HUDEP-2 (cell line): ENCODE data around the gene ZNF236.

Experiments used
- DNase-seq, 76 experiments: peaks; one replicate each; lab custom pipeline; 2025; ENCODE audit not compliant: unreplicated experiment in 76 of 76; lab: John Stamatoyannopoulos, UW

ZNF236 gene

GRCh38 chr18:76897257-76897656 lies 74.9 kb downstream of the ZNF236 start:
- DNase-seq, result no peak

- no peak for DNase-seq
Observed at GRCh38 chr18:76903386-76903785, 81.0 kb downstream of the ZNF236 start.

GRCh38 chr18:76905821-76906220 lies 83.5 kb downstream of the ZNF236 start:
- DNase-seq, result no peak

GRCh38 chr18:76908277-76908676 lies 85.9 kb downstream of the ZNF236 start:
- no peak for DNase-seq

GRCh38 chr18:76909439-76909838 lies 87.1 kb downstream of the ZNF236 start:
- no peak for DNase-seq

GRCh38 chr18:76911440-76911839 lies 89.1 kb downstream of the ZNF236 start:
- no peak for DNase-seq

GRCh38 chr18:76913583-76913982 lies 91.2 kb downstream of the ZNF236 start:
- DNase-seq, result no peak

- no peak for DNase-seq
Observed at GRCh38 chr18:76914314-76914713, 92.0 kb downstream of the ZNF236 start.

- no peak for DNase-seq
Observed at GRCh38 chr18:76914796-76915195, 92.4 kb downstream of the ZNF236 start.

- no peak for DNase-seq
Observed at GRCh38 chr18:76915456-76915855, 93.1 kb downstream of the ZNF236 start.

- no peak for DNase-seq
Observed at GRCh38 chr18:76920974-76921373, 98.6 kb downstream of the ZNF236 start.

GRCh38 chr18:76922107-76922506 lies 99.8 kb downstream of the ZNF236 start:
- peak in 66 of 76 experiments; percentile 3 to 82 (median 49) for DNase-seq

- DNase-seq, result peak in 22 of 76 experiments; percentile 4 to 34 (median 18)
Observed at GRCh38 chr18:76923485-76924085, 101.2 kb downstream of the ZNF236 start.

GRCh38 chr18:76925501-76925900 lies 103.1 kb downstream of the ZNF236 start:
- DNase-seq, result no peak

GRCh38 chr18:76927223-76927725 lies 104.9 kb downstream of the ZNF236 start:
- no peak for DNase-seq

GRCh38 chr18:76928179-76928868 lies 106.0 kb downstream of the ZNF236 start:
- no peak for DNase-seq

- no peak for DNase-seq
Observed at GRCh38 chr18:76931171-76931570, 108.8 kb downstream of the ZNF236 start.

GRCh38 chr18:76932026-76932819 lies 109.9 kb downstream of the ZNF236 start:
- no peak for DNase-seq

GRCh38 chr18:76935722-76936337 lies 113.5 kb downstream of the ZNF236 start:
- no peak for DNase-seq

- DNase-seq, result no peak
Observed at GRCh38 chr18:76936877-76937276, 114.5 kb downstream of the ZNF236 start.

- no peak for DNase-seq
Observed at GRCh38 chr18:76937597-76937996, 115.2 kb downstream of the ZNF236 start.
